ENCODE measurements around the gene ARL17B.
"Not testable (repeated sequence)": the region's sequence is repeated elsewhere in the genome, so short reads cannot be mapped to it uniquely, and the experiment has no call there.

Gene ARL17B

DNA sequence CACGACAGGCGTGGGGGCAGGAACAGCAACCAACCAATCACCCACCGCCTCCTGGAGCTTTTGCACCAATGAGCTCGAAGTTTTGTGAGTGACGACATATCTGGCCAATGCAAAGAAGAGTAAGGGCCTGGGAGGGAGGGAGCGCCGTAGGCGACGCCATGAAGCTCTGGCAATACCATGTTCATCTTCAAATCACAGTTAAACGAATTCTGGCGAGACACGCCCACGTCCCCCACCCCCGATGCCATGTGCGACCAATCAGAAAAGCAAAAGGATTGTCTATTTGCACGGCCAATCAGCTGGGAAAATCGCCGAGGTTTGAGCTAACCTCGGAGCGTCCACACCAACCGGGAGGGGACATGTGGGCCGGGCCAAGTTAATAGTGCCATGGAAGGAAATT, at the start of gene ARL17B:
ARL17B (minus strand) TSS at position 12 of the 400 bp plus-strand sequence. CDS start 3,369 bp downstream, outside the sequence.
- not testable (repeated sequence) for H3K27me3 ChIP-seq (ENCODE audit: insufficient read depth, low read depth); H3K79me2 ChIP-seq (ENCODE audit: insufficient read depth, low read depth); H3K4me2 ChIP-seq; H4K20me1 ChIP-seq (ENCODE audit: insufficient read depth); H3K4me3 ChIP-seq (IDR thresholded peaks at IDR 0.05; ENCODE audit: insufficient read depth, low read depth, low read length); H3K4me1 ChIP-seq (ENCODE audit: low read depth, poor library complexity, severe bottlenecking); H3K9ac ChIP-seq; H3K27ac ChIP-seq; H2AFZ ChIP-seq (ENCODE audit: low read depth); H3K36me3 ChIP-seq (ENCODE audit: insufficient read depth)

DNA sequence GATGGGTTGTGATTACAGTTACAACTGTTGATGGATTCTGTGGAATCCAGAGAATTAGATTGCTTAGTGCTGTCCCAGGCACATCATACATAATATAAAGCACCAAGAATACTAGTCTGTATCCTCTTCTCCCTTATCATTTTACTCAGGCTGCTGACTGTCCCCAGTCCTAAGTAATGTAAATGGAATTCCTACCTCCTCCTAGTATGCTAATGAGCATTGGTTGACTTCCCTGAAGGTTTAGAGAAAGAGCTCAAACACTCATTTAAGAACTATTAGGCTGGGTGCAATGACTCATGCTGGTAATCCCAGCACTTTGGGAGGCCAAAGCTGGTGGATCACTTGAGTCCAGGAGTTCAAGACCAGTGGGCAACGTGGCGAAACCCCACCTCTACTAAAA, 48.3 kb upstream of the ARL17B start:
- H4K20me1 ChIP-seq (ENCODE audit: insufficient read depth); H3K27ac ChIP-seq; H3K27me3 ChIP-seq (ENCODE audit: insufficient read depth, low read depth); H3K79me2 ChIP-seq (ENCODE audit: insufficient read depth, low read depth); H2AFZ ChIP-seq (ENCODE audit: low read depth); H3K36me3 ChIP-seq (ENCODE audit: insufficient read depth); H3K4me1 ChIP-seq (ENCODE audit: low read depth, poor library complexity, severe bottlenecking); H3K4me2 ChIP-seq; H3K4me3 ChIP-seq (IDR thresholded peaks at IDR 0.05; ENCODE audit: insufficient read depth, low read depth, low read length); H3K9ac ChIP-seq: not testable (repeated sequence)

DNA sequence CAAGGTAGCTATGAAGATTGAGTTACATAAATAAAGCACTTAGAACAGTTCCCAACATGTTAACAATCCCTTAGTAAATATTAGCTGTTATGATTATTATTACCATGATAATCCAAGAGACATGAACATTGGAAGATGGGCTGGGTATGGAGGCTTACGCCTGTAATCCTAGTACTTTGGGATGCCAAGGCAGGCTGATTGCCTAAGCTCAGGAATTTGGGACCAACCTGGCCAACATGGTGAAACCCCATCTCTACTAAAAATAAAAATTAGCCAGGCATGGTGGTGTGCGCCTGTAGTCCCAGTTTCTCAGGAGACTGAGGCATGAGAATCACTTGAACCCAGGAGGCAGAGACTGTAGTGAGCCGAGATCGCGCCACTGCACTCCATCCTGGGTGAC, 45.6 kb upstream of the ARL17B start:
- not testable (repeated sequence) for H3K4me3 ChIP-seq (IDR thresholded peaks at IDR 0.05; ENCODE audit: insufficient read depth, low read depth, low read length); H3K4me2 ChIP-seq; H3K36me3 ChIP-seq (ENCODE audit: insufficient read depth); H2AFZ ChIP-seq (ENCODE audit: low read depth); H3K9ac ChIP-seq; H3K4me1 ChIP-seq (ENCODE audit: low read depth, poor library complexity, severe bottlenecking); H3K27me3 ChIP-seq (ENCODE audit: insufficient read depth, low read depth); H4K20me1 ChIP-seq (ENCODE audit: insufficient read depth); H3K79me2 ChIP-seq (ENCODE audit: insufficient read depth, low read depth); H3K27ac ChIP-seq

DNA sequence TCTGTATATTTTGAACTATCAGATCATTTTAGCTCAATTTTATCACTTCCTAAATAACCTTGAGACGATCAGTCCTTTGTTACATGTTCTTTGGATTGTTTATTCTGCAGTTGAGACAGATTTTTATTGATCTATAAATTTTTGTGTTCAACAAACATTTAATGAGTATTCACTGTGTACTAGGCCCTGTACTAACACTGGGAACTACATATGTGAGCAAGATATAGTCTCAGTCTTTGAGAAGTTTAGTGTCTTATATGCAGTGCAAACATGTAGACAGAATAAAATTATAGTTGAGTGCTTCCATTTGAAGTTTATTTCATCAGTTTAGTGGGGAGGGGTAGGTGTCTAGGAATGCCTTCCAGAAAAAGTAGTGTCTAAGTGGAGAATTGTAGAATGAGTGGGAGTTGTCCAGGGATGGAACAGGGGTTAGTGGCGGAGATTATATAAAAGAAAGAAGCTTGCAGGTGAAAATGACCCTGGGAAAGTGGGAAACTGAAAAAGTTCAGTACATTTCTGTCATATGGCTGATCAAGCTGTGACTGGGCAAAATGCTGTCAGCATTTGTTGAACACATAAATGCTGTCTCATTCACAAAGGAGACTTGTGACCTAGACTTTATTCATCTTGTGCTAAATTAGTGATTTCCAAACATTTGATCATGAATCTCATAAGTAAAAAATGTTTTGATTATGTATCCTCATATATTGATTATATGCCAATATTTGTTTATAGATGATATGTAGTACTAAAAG, 39.6 kb upstream of the ARL17B start:
- not testable (repeated sequence) for H3K4me2 ChIP-seq; H3K4me3 ChIP-seq (IDR thresholded peaks at IDR 0.05; ENCODE audit: insufficient read depth, low read depth, low read length); H4K20me1 ChIP-seq (ENCODE audit: insufficient read depth); H3K27me3 ChIP-seq (ENCODE audit: insufficient read depth, low read depth); H3K27ac ChIP-seq; H3K9ac ChIP-seq; H3K36me3 ChIP-seq (ENCODE audit: insufficient read depth); H3K79me2 ChIP-seq (ENCODE audit: insufficient read depth, low read depth); H3K4me1 ChIP-seq (ENCODE audit: low read depth, poor library complexity, severe bottlenecking); H2AFZ ChIP-seq (ENCODE audit: low read depth)

DNA sequence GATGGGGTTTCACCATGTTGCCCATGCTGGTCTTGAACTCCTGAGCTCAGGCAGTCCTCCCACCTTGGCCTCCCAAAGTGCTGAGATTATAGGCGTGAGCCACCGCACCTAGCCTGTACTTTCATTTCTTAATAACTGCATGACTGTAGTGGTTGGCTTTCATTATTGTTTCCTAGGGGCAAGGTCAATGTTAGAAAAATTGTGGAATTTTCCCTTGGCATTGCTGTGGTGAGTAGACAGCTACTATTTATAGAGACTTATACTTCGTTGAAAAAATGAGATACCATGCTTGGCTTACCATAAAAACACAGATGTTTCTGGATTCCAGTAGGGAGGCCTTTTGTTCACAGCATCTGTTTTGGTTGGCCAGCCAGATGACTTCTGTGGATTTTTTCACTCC, 39.0 kb upstream of the ARL17B start:
- not testable (repeated sequence) for H3K27me3 ChIP-seq (ENCODE audit: insufficient read depth, low read depth); H3K27ac ChIP-seq; H2AFZ ChIP-seq (ENCODE audit: low read depth); H3K79me2 ChIP-seq (ENCODE audit: insufficient read depth, low read depth); H3K9ac ChIP-seq; H3K4me2 ChIP-seq; H3K4me3 ChIP-seq (IDR thresholded peaks at IDR 0.05; ENCODE audit: insufficient read depth, low read depth, low read length); H4K20me1 ChIP-seq (ENCODE audit: insufficient read depth); H3K36me3 ChIP-seq (ENCODE audit: insufficient read depth); H3K4me1 ChIP-seq (ENCODE audit: low read depth, poor library complexity, severe bottlenecking)

DNA sequence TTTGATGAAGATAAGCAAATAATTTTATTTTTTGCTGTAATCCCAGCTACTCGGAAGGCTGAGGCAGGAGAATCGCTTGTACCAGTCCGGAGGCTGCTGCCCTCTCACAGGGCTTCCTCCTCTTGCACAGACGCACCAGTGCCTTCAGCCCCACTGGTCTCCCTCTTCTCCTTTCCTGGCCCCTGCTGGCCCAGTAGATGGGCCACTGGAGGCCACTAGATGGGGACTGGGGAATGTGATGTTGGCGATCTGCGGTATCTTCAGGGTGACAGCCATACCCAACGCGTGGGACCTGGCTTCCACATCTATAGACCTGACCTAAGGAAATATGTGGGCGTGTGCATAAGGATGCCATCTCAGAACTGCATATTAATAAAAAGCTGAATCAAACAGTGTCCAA, 38.4 kb upstream of the ARL17B start:
- not testable (repeated sequence) for H3K4me3 ChIP-seq (IDR thresholded peaks at IDR 0.05; ENCODE audit: insufficient read depth, low read depth, low read length); H3K36me3 ChIP-seq (ENCODE audit: insufficient read depth); H3K27me3 ChIP-seq (ENCODE audit: insufficient read depth, low read depth); H3K4me2 ChIP-seq; H3K27ac ChIP-seq; H4K20me1 ChIP-seq (ENCODE audit: insufficient read depth); H3K4me1 ChIP-seq (ENCODE audit: low read depth, poor library complexity, severe bottlenecking); H2AFZ ChIP-seq (ENCODE audit: low read depth); H3K9ac ChIP-seq; H3K79me2 ChIP-seq (ENCODE audit: insufficient read depth, low read depth)

DNA sequence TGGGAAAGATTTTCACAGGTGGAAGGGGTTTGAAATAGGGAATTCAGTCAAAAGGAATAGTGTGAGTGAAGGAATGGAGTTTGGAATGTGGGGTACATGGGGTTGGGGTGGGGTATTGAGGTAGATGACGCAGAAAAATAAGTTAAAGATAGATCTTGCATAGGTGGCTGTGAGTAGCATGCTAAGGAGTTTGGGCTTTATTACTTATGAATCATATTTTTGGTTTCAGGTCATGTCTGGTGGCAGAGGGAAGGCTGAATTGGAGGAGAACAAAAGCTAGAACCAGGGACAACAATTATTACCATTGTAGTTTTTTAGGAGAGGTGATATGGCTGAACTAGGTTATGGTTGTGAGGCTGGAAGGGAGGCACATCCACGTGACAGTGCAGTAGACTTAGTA, 34.7 kb upstream of the ARL17B start:
- not testable (repeated sequence) for H3K79me2 ChIP-seq (ENCODE audit: insufficient read depth, low read depth); H3K4me1 ChIP-seq (ENCODE audit: low read depth, poor library complexity, severe bottlenecking); H3K9ac ChIP-seq; H3K27me3 ChIP-seq (ENCODE audit: insufficient read depth, low read depth); H3K27ac ChIP-seq; H3K4me2 ChIP-seq; H3K4me3 ChIP-seq (IDR thresholded peaks at IDR 0.05; ENCODE audit: insufficient read depth, low read depth, low read length); H4K20me1 ChIP-seq (ENCODE audit: insufficient read depth); H2AFZ ChIP-seq (ENCODE audit: low read depth); H3K36me3 ChIP-seq (ENCODE audit: insufficient read depth)

DNA sequence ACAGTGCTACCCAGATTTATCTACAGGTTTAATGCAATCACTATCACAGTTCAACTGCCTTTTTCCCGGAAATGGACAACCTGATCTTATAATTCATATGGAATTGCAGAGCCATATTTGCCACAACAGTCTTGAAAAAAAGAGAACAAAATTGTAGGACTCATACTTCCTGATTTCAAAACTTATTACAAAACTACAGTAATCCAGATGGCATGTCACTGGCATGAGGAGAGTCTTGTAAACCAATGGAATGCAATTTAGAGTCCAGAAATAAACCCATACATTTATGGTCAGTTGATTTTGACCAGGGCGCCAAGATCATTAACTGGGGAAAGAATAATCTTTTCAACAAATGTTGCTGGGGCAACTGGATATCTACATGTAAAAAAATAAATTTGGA, 32.1 kb upstream of the ARL17B start:
- not testable (repeated sequence) for H3K36me3 ChIP-seq (ENCODE audit: insufficient read depth); H2AFZ ChIP-seq (ENCODE audit: low read depth); H3K4me1 ChIP-seq (ENCODE audit: low read depth, poor library complexity, severe bottlenecking); H3K4me2 ChIP-seq; H4K20me1 ChIP-seq (ENCODE audit: insufficient read depth); H3K79me2 ChIP-seq (ENCODE audit: insufficient read depth, low read depth); H3K27me3 ChIP-seq (ENCODE audit: insufficient read depth, low read depth); H3K27ac ChIP-seq; H3K9ac ChIP-seq; H3K4me3 ChIP-seq (IDR thresholded peaks at IDR 0.05; ENCODE audit: insufficient read depth, low read depth, low read length)

DNA sequence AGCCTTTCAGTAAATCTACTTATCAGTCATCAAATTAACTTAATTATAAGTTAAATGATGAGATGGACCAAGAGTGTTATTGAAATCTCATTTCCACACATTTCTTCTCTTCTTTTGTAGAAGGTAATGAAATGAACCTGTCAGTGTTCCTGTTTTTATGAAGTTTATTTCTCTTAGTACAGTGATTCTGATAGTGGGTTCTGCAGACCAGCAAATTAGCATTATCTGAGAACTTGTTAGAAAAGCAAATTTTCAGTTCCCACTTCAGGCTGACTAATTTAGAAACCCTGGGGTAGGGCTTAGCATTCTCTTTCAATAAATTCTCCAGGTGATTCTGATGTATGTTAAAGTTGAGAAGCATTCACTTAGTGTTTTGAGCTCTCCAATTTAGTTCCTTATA, 23.9 kb upstream of the ARL17B start:
- not testable (repeated sequence) for H3K27ac ChIP-seq; H3K36me3 ChIP-seq (ENCODE audit: insufficient read depth); H3K27me3 ChIP-seq (ENCODE audit: insufficient read depth, low read depth); H3K9ac ChIP-seq; H3K4me3 ChIP-seq (IDR thresholded peaks at IDR 0.05; ENCODE audit: insufficient read depth, low read depth, low read length); H2AFZ ChIP-seq (ENCODE audit: low read depth); H3K4me1 ChIP-seq (ENCODE audit: low read depth, poor library complexity, severe bottlenecking); H3K79me2 ChIP-seq (ENCODE audit: insufficient read depth, low read depth); H4K20me1 ChIP-seq (ENCODE audit: insufficient read depth); H3K4me2 ChIP-seq

DNA sequence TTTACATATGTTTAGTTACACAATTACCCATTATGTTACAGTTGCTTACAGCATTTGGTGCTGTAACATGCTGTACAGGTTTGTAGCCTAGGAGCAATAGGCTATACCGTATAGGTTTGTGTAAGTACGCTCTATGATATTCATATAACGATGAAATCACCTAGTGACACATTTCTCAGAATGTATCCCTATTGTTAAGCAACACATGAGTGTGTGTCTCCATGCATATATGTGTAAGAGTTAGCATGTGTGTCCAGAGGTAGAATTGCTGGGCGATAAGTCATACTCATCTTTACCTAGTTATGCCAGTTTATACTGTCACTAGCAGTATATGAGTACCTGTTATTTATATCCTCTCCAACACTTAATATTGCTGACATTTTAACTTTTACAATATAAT, 21.6 kb upstream of the ARL17B start:
- not testable (repeated sequence) for H4K20me1 ChIP-seq (ENCODE audit: insufficient read depth); H3K27me3 ChIP-seq (ENCODE audit: insufficient read depth, low read depth)

DNA sequence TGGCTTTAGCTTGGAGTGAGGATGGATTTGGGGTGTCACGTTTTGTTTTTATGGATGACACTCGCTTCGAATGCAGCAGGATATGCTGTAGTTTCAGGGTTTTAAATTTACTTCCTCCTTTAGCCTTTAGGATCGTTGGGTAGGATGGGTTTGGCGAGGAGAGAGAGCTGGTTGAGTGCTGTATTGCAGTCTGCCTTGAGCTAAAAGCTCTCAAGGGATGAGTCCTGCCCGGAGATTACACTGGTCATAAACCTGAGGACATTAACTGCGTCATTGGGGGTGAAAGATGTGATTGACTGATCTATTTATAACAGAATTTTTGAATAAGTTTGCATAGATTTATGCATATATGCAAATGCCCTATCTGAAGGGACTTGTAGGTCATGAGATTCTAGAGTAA, 11.9 kb upstream of the ARL17B start:
- H3K27ac ChIP-seq; H3K36me3 ChIP-seq (ENCODE audit: insufficient read depth); H2AFZ ChIP-seq (ENCODE audit: low read depth); H3K4me3 ChIP-seq (IDR thresholded peaks at IDR 0.05; ENCODE audit: insufficient read depth, low read depth, low read length); H3K27me3 ChIP-seq (ENCODE audit: insufficient read depth, low read depth); H3K9ac ChIP-seq; H4K20me1 ChIP-seq (ENCODE audit: insufficient read depth); H3K79me2 ChIP-seq (ENCODE audit: insufficient read depth, low read depth); H3K4me1 ChIP-seq (ENCODE audit: low read depth, poor library complexity, severe bottlenecking); H3K4me2 ChIP-seq: not testable (repeated sequence)

More for the DNA sequence above, 21.6 kb upstream of the ARL17B start:
- H3K4me3 ChIP-seq (IDR thresholded peaks at IDR 0.05; ENCODE audit: insufficient read depth, low read depth, low read length); H3K79me2 ChIP-seq (ENCODE audit: insufficient read depth, low read depth); H3K36me3 ChIP-seq (ENCODE audit: insufficient read depth); H3K4me2 ChIP-seq; H3K27ac ChIP-seq; H3K9ac ChIP-seq; H2AFZ ChIP-seq (ENCODE audit: low read depth); H3K4me1 ChIP-seq (ENCODE audit: low read depth, poor library complexity, severe bottlenecking): not testable (repeated sequence)
